MM.1S (cell line): ENCODE measurements around the gene PCSK4.
"Not testable (repeated sequence)": the region's sequence is repeated elsewhere in the genome, so short reads cannot be mapped to it uniquely, and the experiment has no call there.

Source experiments
- DNase-seq: peaks from one replicate; pipeline ENCODE4 v3.0.0-alpha.2; 2015
- H2AFZ ChIP-seq: fragments of 300-600 bp; sonication (generic); 2 replicates; pipeline ENCODE4 v1.6.0; 2016; ENCODE audit warnings: antibody characterized with exemption, low read length
- H3F3A ChIP-seq: fragments of 300-600 bp; sonication (generic); 2 replicates; pipeline ENCODE4 v1.6.1; 2016; ENCODE audit warnings: mild to moderate bottlenecking, antibody characterized with exemption, low read length, moderate library complexity, mixed read lengths; ENCODE audit not compliant: insufficient read depth
- H3K27ac ChIP-seq: fragments of 300-600 bp; sonication (generic); 2 replicates; pipeline ENCODE4 v1.5.1; 2016; ENCODE audit warnings: mild to moderate bottlenecking, low read length
- H3K27me3 ChIP-seq: fragments of 300-600 bp; sonication (generic); replicated peaks from 2 replicates; pipeline ENCODE4 v1.6.0; 2016; ENCODE audit warnings: low read length; ENCODE audit not compliant: insufficient read depth
- H3K36me3 ChIP-seq: fragments of 300-600 bp; sonication (generic); replicated peaks from 2 replicates; pipeline ENCODE4 v1.6.1; 2016; ENCODE audit warnings: mild to moderate bottlenecking, low read length, mixed read lengths; ENCODE audit not compliant: insufficient read depth
- H3K4me1 ChIP-seq: fragments of 300-600 bp; sonication (generic); 2 replicates; pipeline ENCODE4 v1.6.1; 2016; ENCODE audit warnings: low read length, mixed read lengths
- H3K4me2 ChIP-seq: fragments of 300-600 bp; sonication (generic); 2 replicates; pipeline ENCODE4 v1.6.0; 2016; ENCODE audit warnings: low read depth, low read length
- H3K4me3 ChIP-seq: fragments of 300-600 bp; sonication (generic); 2 replicates; pipeline ENCODE4 v1.5.1; 2016; ENCODE audit warnings: low read length, mixed read lengths
- H3K79me2 ChIP-seq: fragments of 300-600 bp; sonication (generic); 2 replicates; pipeline ENCODE4 v1.6.1; 2016; ENCODE audit warnings: mixed run types, low read length, mixed read lengths
- H3K9ac ChIP-seq: fragments of 300-600 bp; sonication (generic); 2 replicates; pipeline ENCODE4 v1.6.1; 2016; ENCODE audit warnings: low read length, mixed read lengths
- H3K9me2 ChIP-seq: fragments of 300-600 bp; sonication (generic); replicated peaks from 2 replicates; pipeline ENCODE4 v1.6.1; 2016; ENCODE audit warnings: mild to moderate bottlenecking, low read length, mixed read lengths; ENCODE audit not compliant: insufficient read depth
- H3K9me3 ChIP-seq: fragments of 300-600 bp; sonication (generic); replicated peaks from 2 replicates; pipeline ENCODE4 v1.6.1; 2016; ENCODE audit warnings: mild to moderate bottlenecking, low read length, mixed read lengths; ENCODE audit not compliant: insufficient read depth
- H4K20me1 ChIP-seq: fragments of 300-600 bp; sonication (generic); 2 replicates; pipeline ENCODE4 v1.6.1; 2016; ENCODE audit warnings: mild to moderate bottlenecking, low read length, moderate library complexity, mixed read lengths; ENCODE audit not compliant: insufficient read depth
- EZH2 ChIP-seq: fragments of 300-600 bp; sonication (generic); optimal IDR thresholded peaks from 2 replicates; pipeline ENCODE3; 2017; ENCODE audit warnings: low read depth, mild to moderate bottlenecking, antibody characterized with exemption, low read length, mixed read lengths
- EZH2phosphoT487 ChIP-seq: fragments of 300-600 bp; sonication (generic); IDR thresholded peaks from 2 replicates; pipeline ENCODE4 v1.6.1; 2018; ENCODE audit warnings: antibody characterized with exemption, low read length
- TF ChIP-seq, protein P1 (sequence below): fragments of 300-600 bp; sonication (generic); IDR thresholded peaks from 2 replicates; pipeline ENCODE4 v1.5.1; 2016; ENCODE audit warnings: antibody characterized with exemption, low read length, mixed read lengths

Gene PCSK4

DNA sequence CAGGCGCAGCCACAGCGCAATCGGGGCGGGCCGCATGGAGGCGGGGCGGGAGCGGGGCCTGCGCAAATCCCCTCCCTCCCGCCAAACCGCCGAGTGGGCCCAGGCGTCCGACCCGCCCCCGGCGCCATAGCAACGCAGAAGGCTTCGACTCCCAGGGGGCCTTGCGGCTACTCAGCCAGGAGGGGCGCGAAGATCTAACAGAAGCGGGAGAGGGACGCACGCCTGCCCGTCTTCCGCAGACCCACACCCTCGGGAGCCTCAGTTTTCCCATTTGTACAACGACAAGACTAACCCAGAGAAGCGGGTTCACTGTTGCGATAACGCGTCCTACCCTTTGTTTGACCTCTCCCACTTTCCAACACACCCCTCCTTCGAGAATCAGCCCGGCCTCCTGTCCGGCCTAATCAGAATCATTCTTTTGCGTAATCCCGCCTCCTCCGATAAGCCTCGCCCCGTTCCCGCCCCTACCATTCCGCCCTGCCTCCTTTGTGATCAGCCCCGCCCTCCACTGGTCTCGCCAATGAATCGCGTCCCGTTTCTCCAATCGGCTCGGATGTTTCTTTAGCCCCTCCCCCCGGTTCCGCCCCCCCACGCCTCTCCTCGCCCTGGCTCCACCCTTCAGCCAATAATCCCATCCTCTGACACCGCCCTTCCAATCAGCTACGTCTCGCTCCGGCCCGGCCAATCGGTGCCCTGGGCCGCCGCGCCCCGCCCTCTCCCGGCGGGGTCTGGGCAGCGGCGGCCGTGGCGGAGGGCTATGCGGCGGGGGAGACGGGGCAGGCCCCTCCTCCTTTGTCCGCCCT, at the start of gene PCSK4:
Gene PCSK4 (minus strand): TSS at position 40 of the 803 bp plus-strand sequence. CDS start 4 bp downstream, at position 36.
- Histone ChIP-seq H3K27me3 (peaks cover 81% of the 10 kb centered on the region), H3K4me1 (peaks cover 10% of the 10 kb centered on the region), H3K9ac (peak within 1 kb of the TSS; percentile 60), H3K9me3 (no peaks in the 10 kb centered on the region), H4K20me1 (no peaks in the 10 kb centered on the region), H3F3A (no peaks in the 10 kb centered on the region), H3K4me3 (peak within 1 kb of the TSS; percentile 72), H3K4me2 (peak within 1 kb of the TSS; percentile 99), H2AFZ (peak within 1 kb of the TSS; percentile 88), H3K36me3 (no peaks in the 10 kb centered on the region), H3K79me2 (no peaks in the 10 kb centered on the region), H3K9me2 (no peaks in the 10 kb centered on the region), H3K27ac (peak within 1 kb of the TSS; percentile 51; the same call in 1 of the 2 replicates)
- peak; percentile 98 for DNase-seq
- TF ChIP-seq, protein P1, sequence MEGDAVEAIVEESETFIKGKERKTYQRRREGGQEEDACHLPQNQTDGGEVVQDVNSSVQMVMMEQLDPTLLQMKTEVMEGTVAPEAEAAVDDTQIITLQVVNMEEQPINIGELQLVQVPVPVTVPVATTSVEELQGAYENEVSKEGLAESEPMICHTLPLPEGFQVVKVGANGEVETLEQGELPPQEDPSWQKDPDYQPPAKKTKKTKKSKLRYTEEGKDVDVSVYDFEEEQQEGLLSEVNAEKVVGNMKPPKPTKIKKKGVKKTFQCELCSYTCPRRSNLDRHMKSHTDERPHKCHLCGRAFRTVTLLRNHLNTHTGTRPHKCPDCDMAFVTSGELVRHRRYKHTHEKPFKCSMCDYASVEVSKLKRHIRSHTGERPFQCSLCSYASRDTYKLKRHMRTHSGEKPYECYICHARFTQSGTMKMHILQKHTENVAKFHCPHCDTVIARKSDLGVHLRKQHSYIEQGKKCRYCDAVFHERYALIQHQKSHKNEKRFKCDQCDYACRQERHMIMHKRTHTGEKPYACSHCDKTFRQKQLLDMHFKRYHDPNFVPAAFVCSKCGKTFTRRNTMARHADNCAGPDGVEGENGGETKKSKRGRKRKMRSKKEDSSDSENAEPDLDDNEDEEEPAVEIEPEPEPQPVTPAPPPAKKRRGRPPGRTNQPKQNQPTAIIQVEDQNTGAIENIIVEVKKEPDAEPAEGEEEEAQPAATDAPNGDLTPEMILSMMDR, result no peak
- TF ChIP-seq EZH2 (no peak), EZH2phosphoT487 (no peak)

DNA sequence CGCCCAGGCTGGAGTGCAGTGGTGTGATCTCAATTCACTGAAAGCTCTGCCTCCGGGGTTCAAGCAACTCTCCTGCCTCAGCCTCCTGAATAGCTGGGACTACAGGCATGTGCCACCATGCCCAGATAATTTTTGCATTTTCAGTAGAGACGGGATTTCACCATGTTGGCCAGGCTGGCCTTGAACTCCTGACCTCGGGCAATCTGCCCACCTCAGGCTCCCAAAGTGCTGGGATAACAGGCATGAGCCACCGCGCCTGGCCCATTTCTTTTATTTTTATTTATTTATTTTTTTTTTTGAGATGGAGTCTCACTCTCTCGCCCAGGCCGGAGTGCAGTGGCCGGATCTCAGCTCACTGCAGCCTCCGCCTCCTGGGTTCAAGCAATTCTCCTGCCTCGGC, 49.6 kb upstream of the PCSK4 start:
- H3F3A ChIP-seq, H3K27ac ChIP-seq, H3K9me2 ChIP-seq, H3K4me1 ChIP-seq, H3K9ac ChIP-seq, DNase-seq, H3K36me3 ChIP-seq, H4K20me1 ChIP-seq, H3K4me3 ChIP-seq, H3K4me2 ChIP-seq, H3K9me3 ChIP-seq, H2AFZ ChIP-seq, H3K79me2 ChIP-seq: not testable (repeated sequence)
- H3K27me3 ChIP-seq, result peaks cover 89% of the 10 kb centered on the region

DNA sequence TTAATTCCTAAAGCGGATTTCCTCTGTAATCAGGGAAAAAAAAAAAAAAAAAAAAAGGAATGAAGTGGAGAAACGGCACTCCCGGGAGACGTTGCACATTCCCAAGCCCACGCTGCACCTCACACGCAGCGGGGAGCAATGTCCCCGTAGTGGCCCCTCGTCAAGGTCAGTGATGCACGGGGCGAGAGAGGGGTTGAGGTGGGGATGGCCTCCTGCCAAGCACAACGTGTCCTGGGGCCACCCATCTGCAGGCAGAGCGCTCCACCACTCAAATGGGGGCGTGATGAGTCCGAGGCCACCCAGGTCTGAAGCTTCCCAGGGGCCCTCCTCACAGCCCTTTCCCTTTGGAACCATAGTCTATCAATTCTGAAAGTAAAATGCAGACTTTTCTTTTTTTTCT, 48.8 kb upstream of the PCSK4 start:
- H3K9ac ChIP-seq, result no peak overlapping the region
- no peaks in the 10 kb centered on the region for H3K9me3 ChIP-seq
- no peak for DNase-seq
- H3K4me3 ChIP-seq, result no peak overlapping the region
- no peaks in the 10 kb centered on the region for H3K79me2 ChIP-seq
- no peaks in the 10 kb centered on the region for H4K20me1 ChIP-seq
- no peaks in the 10 kb centered on the region for H3K9me2 ChIP-seq
- no peak overlapping the region for H3K27ac ChIP-seq
- H3F3A ChIP-seq, result no peaks in the 10 kb centered on the region
- peaks cover 86% of the 10 kb centered on the region for H3K27me3 ChIP-seq
- no peak overlapping the region for H2AFZ ChIP-seq
- H3K4me2 ChIP-seq, result no peak overlapping the region
- no peaks in the 10 kb centered on the region for H3K36me3 ChIP-seq
- no peaks in the 10 kb centered on the region for H3K4me1 ChIP-seq
- TF ChIP-seq EZH2phosphoT487 (no peak), EZH2 (no peak)

DNA sequence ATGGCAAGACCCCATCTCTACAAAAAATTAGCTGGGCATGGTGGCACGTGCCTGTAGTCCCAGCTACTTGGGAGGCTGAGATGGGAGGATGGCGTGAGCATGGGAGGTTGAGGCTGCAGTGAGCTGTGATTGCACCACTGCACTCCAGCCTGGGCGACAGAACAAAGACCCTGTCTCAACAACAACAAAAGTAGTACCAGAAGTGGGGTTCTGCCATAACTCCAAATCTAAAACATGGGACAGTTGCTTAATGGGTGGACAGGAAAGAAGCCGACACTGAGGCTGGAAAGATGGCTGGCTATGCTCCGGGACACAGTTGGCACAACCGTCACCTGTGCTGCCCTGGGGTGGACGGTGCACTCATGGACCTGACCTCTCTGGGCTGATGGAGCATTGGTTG, 45.5 kb upstream of the PCSK4 start:
- not testable (repeated sequence) for H2AFZ ChIP-seq, H3K4me1 ChIP-seq, H3K79me2 ChIP-seq

More for the DNA sequence above, 45.5 kb upstream of the PCSK4 start:
- H3K4me3 ChIP-seq, H3K9ac ChIP-seq, H3K36me3 ChIP-seq, H3F3A ChIP-seq, H3K9me3 ChIP-seq, H4K20me1 ChIP-seq, DNase-seq, H3K27ac ChIP-seq, H3K9me2 ChIP-seq, H3K4me2 ChIP-seq: not testable (repeated sequence)
- H3K27me3 ChIP-seq, result peaks cover 87% of the 10 kb centered on the region
